ENCODE measurements around the gene ROBO1. TPM values are rescaled to one million over a fixed set of nuclear protein-coding genes. Genes with fewer than 3 reads are reported as not detected.

Gene ROBO1
- total and polyA plus RNA-seq, 2 donors from 2014 or later, result 2.1 to 22.1 TPM

- FAIRE-seq (no peak), DNase-seq (no peak)
- H3K9ac ChIP-seq (ENCODE audit: low read length in 3 of 3), result no peak overlapping the region
- H3K4me3 ChIP-seq (ENCODE audit: low read length in 3 of 3), result no peak overlapping the region
- no peak overlapping the region for H3K27ac ChIP-seq (ENCODE audit: low read depth in 2 of 2, low read length in 2 of 2)
- TF ChIP-seq CTCF (IDR thresholded peaks at IDR 0.05; ENCODE audit: borderline replicate concordance, extremely low read depth, insufficient read depth), result no peak
- H3K9me3 ChIP-seq (ENCODE audit: control insufficient read depth in 2 of 3, insufficient read depth in 1 of 3, low read length in 3 of 3), result peaks cover 0 to 5% (median 0%) of the 10 kb centered on the region in 3 donors
- H3K36me3 ChIP-seq (ENCODE audit: control insufficient read depth in 2 of 3, insufficient read depth in 3 of 3, low read length in 3 of 3), result no peaks in the 10 kb centered on the region
- intact Hi-C loops (cut with DNase I), result no loop called here
- no peaks in the 10 kb centered on the region for H3K27me3 ChIP-seq (ENCODE audit: control insufficient read depth, insufficient read depth, low read length)
- no peaks in the 10 kb centered on the region for H3K4me1 ChIP-seq (ENCODE audit: control insufficient read depth in 2 of 3, insufficient read depth in 2 of 3, low read depth in 1 of 3, low read length in 3 of 3)
Measured at GRCh38 chr3:78986416-78987101, 781.2 kb downstream of the ROBO1 start.

- FAIRE-seq (no peak), DNase-seq (no peak)
- Histone ChIP-seq H3K4me1 (ENCODE audit: control insufficient read depth in 2 of 3, insufficient read depth in 2 of 3, low read depth in 1 of 3, low read length in 3 of 3) (no peaks in the 10 kb centered on the region), H3K27me3 (ENCODE audit: control insufficient read depth, insufficient read depth, low read length) (no peaks in the 10 kb centered on the region), H3K36me3 (ENCODE audit: control insufficient read depth in 2 of 3, insufficient read depth in 3 of 3, low read length in 3 of 3) (no peaks in the 10 kb centered on the region), H3K9me3 (ENCODE audit: control insufficient read depth in 2 of 3, insufficient read depth in 1 of 3, low read length in 3 of 3) (no peaks in the 10 kb centered on the region), H3K4me3 (ENCODE audit: low read length in 3 of 3) (no peak overlapping the region), H3K27ac (ENCODE audit: low read depth in 2 of 2, low read length in 2 of 2) (no peak overlapping the region), H3K9ac (ENCODE audit: low read length in 3 of 3) (no peak overlapping the region)
- no peak for TF ChIP-seq CTCF (IDR thresholded peaks at IDR 0.05; ENCODE audit: borderline replicate concordance, extremely low read depth, insufficient read depth)
- intact Hi-C loops (cut with DNase I), result no loop called here
Measured at GRCh38 chr3:78985981-78986380, 781.8 kb downstream of the ROBO1 start.

- FAIRE-seq, result no peak
- H3K27ac ChIP-seq (ENCODE audit: low read depth in 2 of 2, low read length in 2 of 2), result no peak overlapping the region
- no peak overlapping the region for H3K4me3 ChIP-seq (ENCODE audit: low read length in 3 of 3)
- H3K27me3 ChIP-seq (ENCODE audit: control insufficient read depth, insufficient read depth, low read length), result no peaks in the 10 kb centered on the region
- no peaks in the 10 kb centered on the region for H3K36me3 ChIP-seq (ENCODE audit: control insufficient read depth in 2 of 3, insufficient read depth in 3 of 3, low read length in 3 of 3)
- intact Hi-C loops (cut with DNase I), result no loop called here
- no peak overlapping the region for H3K9ac ChIP-seq (ENCODE audit: low read length in 3 of 3)
- no peaks in the 10 kb centered on the region for H3K9me3 ChIP-seq (ENCODE audit: control insufficient read depth in 2 of 3, insufficient read depth in 1 of 3, low read length in 3 of 3)
- no peak for TF ChIP-seq CTCF (IDR thresholded peaks at IDR 0.05; ENCODE audit: borderline replicate concordance, extremely low read depth, insufficient read depth)
- DNase-seq, result no peak
- H3K4me1 ChIP-seq (ENCODE audit: control insufficient read depth in 2 of 3, insufficient read depth in 2 of 3, low read depth in 1 of 3, low read length in 3 of 3), result no peaks in the 10 kb centered on the region
Measured at GRCh38 chr3:78979028-78979427, 788.8 kb downstream of the ROBO1 start.

GRCh38 chr3:78978037-78978436 lies 789.8 kb downstream of the ROBO1 start:
- Histone ChIP-seq H3K9me3 (ENCODE audit: control insufficient read depth in 2 of 3, insufficient read depth in 1 of 3, low read length in 3 of 3) (no peaks in the 10 kb centered on the region), H3K27me3 (ENCODE audit: control insufficient read depth, insufficient read depth, low read length) (no peaks in the 10 kb centered on the region), H3K9ac (ENCODE audit: low read length in 3 of 3) (no peak overlapping the region), H3K4me1 (ENCODE audit: control insufficient read depth in 2 of 3, insufficient read depth in 2 of 3, low read depth in 1 of 3, low read length in 3 of 3) (no peaks in the 10 kb centered on the region), H3K4me3 (ENCODE audit: low read length in 3 of 3) (no peak overlapping the region), H3K36me3 (ENCODE audit: control insufficient read depth in 2 of 3, insufficient read depth in 3 of 3, low read length in 3 of 3) (no peaks in the 10 kb centered on the region), H3K27ac (ENCODE audit: low read depth in 2 of 2, low read length in 2 of 2) (no peak overlapping the region)
- no peak for TF ChIP-seq CTCF (IDR thresholded peaks at IDR 0.05; ENCODE audit: borderline replicate concordance, extremely low read depth, insufficient read depth)
- FAIRE-seq (no peak), DNase-seq (no peak)
- intact Hi-C loops (cut with DNase I), result no loop called here

Data from kidney (tissue), 14 donors.